Keratinocyte (primary cell): Measurements from ENCODE around the gene SLC25A15. TPM values are rescaled to one million over a fixed set of nuclear protein-coding genes. Genes with fewer than 3 reads are reported as not detected.
A peak's percentile ranks its signal among the peaks of the same experiment; 100 is the strongest.

ENCODE experiments used
- DNase-seq: peaks from one replicate; pipeline ENCODE4 v3.0.0-alpha.2; 2011; ENCODE audit warnings: low read depth, missing footprints, low spot score
- FAIRE-seq: peaks from 2 replicates; lab custom pipeline; 2011; peaks lifted over from hg19 to GRCh38; lab: Jason Lieb, UNC
- H2AFZ ChIP-seq: 2 replicates; pipeline ENCODE4 v1.6.0; 2012; ENCODE audit warnings: low read length, control low read depth, inconsistent platforms; ENCODE audit not compliant: control insufficient read depth
- H3K27ac ChIP-seq: 2 replicates; pipeline ENCODE4 v1.5.1; 2011; ENCODE audit warnings: low read length; ENCODE audit not compliant: control insufficient read depth, insufficient read depth
- H3K27me3 ChIP-seq: 3 replicates; pipeline ENCODE4 v1.6.0; 2011; ENCODE audit warnings: low read length; ENCODE audit not compliant: control insufficient read depth, insufficient read depth; ENCODE audit errors: extremely low read depth
- H3K36me3 ChIP-seq, 2 experiments: 2 replicates in 1 of 2; 3 replicates in 1 of 2; pipeline ENCODE4 v1.5.1; 2011; ENCODE audit warnings: low read length in 2 of 2, mild to moderate bottlenecking in 1 of 2; ENCODE audit not compliant: control insufficient read depth in 2 of 2, insufficient read depth in 2 of 2; ENCODE audit errors: extremely low read depth in 1 of 2
- H3K4me1 ChIP-seq: 3 replicates; pipeline ENCODE4 v1.5.1; 2011; ENCODE audit warnings: low read length; ENCODE audit not compliant: control insufficient read depth, insufficient read depth; ENCODE audit errors: extremely low read depth
- H3K4me2 ChIP-seq: 3 replicates; pipeline ENCODE4 v1.6.0; 2011; ENCODE audit warnings: low read depth, low read length; ENCODE audit not compliant: control insufficient read depth, insufficient read depth; ENCODE audit errors: extremely low read depth
- H3K4me3 ChIP-seq, 3 experiments: fragments of 200-600 bp in 1 of 3; sonication (generic) in 1 of 3; 2 replicates in 2 of 3; 3 replicates in 1 of 3; pipeline ENCODE4 v1.5.1; 2011 to 2016; ENCODE audit warnings: low read length in 3 of 3, mild to moderate bottlenecking in 3 of 3, control low read depth in 2 of 3, inconsistent platforms in 1 of 3, low read depth in 1 of 3, mixed read lengths in 1 of 3, mixed run types in 1 of 3, moderate library complexity in 1 of 3; ENCODE audit not compliant: control insufficient read depth in 2 of 3, insufficient read depth in 2 of 3; ENCODE audit errors: extremely low read depth in 1 of 3
- H3K79me2 ChIP-seq: 2 replicates; pipeline ENCODE4 v1.6.0; 2012; ENCODE audit warnings: low read length; ENCODE audit not compliant: control insufficient read depth, insufficient read depth
- H3K9ac ChIP-seq: 3 replicates; pipeline ENCODE4 v1.6.0; 2011; ENCODE audit warnings: low read length; ENCODE audit not compliant: control insufficient read depth, insufficient read depth; ENCODE audit errors: extremely low read depth
- H3K9me1 ChIP-seq: 3 replicates; pipeline ENCODE4 v1.6.0; 2011; ENCODE audit warnings: low read length; ENCODE audit not compliant: control insufficient read depth, insufficient read depth; ENCODE audit errors: extremely low read depth
- H3K9me3 ChIP-seq: 2 replicates; pipeline ENCODE4 v1.5.1; 2012; ENCODE audit warnings: low read depth, low read length; ENCODE audit not compliant: control insufficient read depth
- H4K20me1 ChIP-seq: 3 replicates; pipeline ENCODE4 v1.6.0; 2011; ENCODE audit warnings: low read length; ENCODE audit not compliant: control insufficient read depth, insufficient read depth; ENCODE audit errors: extremely low read depth
- EZH2 ChIP-seq: IDR thresholded peaks from one replicate; pipeline ENCODE4 v1.6.1; 2012; ENCODE audit warnings: inconsistent platforms, mild to moderate bottlenecking, low read length, moderate library complexity
- dilution Hi-C: fragments of 300-500 bp; cut with MboI; formaldehyde crosslinking; loops from one replicate; pipeline ENCODE4 v1.7.0; 2020; ENCODE audit warnings: low sequenced_read_pairs; ENCODE audit not compliant: extremely low pct_ligation_motif_present
- polyA plus RNA-seq, 5 experiments: library from polyadenylated mRNA; depleted of rRNA in 3 of 5; stranded (reverse) in 3 of 5; stranded (forward) in 1 of 5; unstranded in 1 of 5; fragments of >200 nt; gene quantifications; 1 replicate in 1 of 5; 2 replicates in 3 of 5; 3 replicates in 1 of 5; pipeline versions ENCODE4 v1.2.1 to v1.2.3, GENCODE V29; 2011 to 2012; ENCODE audit warnings: missing spikeins in 2 of 5, low read depth in 1 of 5, low replicate concordance in 1 of 5
- TF ChIP-seq, protein P1 (sequence below), 3 experiments: IDR thresholded peaks in 1 of 3; conservative IDR thresholded peaks in 1 of 3; optimal IDR thresholded peaks in 1 of 3; 2 replicates in 2 of 3; 3 replicates in 1 of 3; pipeline versions ENCODE3 to v1.5.1; 2011; ENCODE audit warnings: low read length in 3 of 3, mild to moderate bottlenecking in 3 of 3, moderate library complexity in 2 of 3, control low read depth in 1 of 3, inconsistent platforms in 1 of 3; ENCODE audit not compliant: insufficient read depth in 2 of 3; ENCODE audit errors: extremely low read depth in 1 of 3

The SLC25A15 gene
- polyA plus RNA-seq, 1 donor (not counting 4 experiments of a cell fraction or from before 2014, with no cell fraction given) = 13.1 TPM

GRCh38 chr13:40790154-40790616, 774 bp downstream of the SLC25A15 start:
- peak overlapping the region; percentile 95 for H2AFZ ChIP-seq
- FAIRE-seq (no peak), DNase-seq (no peak)
- H3K36me3 ChIP-seq = peaks cover 3 to 7% of the 10 kb centered on the region in 2 experiments
- TF ChIP-seq, protein P1, sequence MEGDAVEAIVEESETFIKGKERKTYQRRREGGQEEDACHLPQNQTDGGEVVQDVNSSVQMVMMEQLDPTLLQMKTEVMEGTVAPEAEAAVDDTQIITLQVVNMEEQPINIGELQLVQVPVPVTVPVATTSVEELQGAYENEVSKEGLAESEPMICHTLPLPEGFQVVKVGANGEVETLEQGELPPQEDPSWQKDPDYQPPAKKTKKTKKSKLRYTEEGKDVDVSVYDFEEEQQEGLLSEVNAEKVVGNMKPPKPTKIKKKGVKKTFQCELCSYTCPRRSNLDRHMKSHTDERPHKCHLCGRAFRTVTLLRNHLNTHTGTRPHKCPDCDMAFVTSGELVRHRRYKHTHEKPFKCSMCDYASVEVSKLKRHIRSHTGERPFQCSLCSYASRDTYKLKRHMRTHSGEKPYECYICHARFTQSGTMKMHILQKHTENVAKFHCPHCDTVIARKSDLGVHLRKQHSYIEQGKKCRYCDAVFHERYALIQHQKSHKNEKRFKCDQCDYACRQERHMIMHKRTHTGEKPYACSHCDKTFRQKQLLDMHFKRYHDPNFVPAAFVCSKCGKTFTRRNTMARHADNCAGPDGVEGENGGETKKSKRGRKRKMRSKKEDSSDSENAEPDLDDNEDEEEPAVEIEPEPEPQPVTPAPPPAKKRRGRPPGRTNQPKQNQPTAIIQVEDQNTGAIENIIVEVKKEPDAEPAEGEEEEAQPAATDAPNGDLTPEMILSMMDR (optimal IDR thresholded peaks at IDR 0.05 in 1 of 3, IDR thresholded peaks at IDR 0.05 in 1 of 3, conservative IDR thresholded peaks at IDR 0.05 in 1 of 3; ENCODE audit: extremely low read depth in 1 of 3, insufficient read depth in 2 of 3, low read length in 3 of 3) = no peak
- no peak for TF ChIP-seq EZH2
- H3K4me2 ChIP-seq = peak overlapping the region; percentile 96
- H3K9me1 ChIP-seq = no peaks in the 10 kb centered on the region
- H4K20me1 ChIP-seq = no peaks in the 10 kb centered on the region
- H3K4me3 ChIP-seq = peak overlapping the region; percentile 70 to 84 (median 80)
- peaks cover 11% of the 10 kb centered on the region for H3K79me2 ChIP-seq
- peak overlapping the region; percentile 86 for H3K9ac ChIP-seq
- peak overlapping the region; percentile 47 for H3K27ac ChIP-seq
- H3K27me3 ChIP-seq = no peaks in the 10 kb centered on the region
- H3K9me3 ChIP-seq = no peaks in the 10 kb centered on the region
- peaks cover 7% of the 10 kb centered on the region for H3K4me1 ChIP-seq
- dilution Hi-C loops = no loop called here

DNA sequence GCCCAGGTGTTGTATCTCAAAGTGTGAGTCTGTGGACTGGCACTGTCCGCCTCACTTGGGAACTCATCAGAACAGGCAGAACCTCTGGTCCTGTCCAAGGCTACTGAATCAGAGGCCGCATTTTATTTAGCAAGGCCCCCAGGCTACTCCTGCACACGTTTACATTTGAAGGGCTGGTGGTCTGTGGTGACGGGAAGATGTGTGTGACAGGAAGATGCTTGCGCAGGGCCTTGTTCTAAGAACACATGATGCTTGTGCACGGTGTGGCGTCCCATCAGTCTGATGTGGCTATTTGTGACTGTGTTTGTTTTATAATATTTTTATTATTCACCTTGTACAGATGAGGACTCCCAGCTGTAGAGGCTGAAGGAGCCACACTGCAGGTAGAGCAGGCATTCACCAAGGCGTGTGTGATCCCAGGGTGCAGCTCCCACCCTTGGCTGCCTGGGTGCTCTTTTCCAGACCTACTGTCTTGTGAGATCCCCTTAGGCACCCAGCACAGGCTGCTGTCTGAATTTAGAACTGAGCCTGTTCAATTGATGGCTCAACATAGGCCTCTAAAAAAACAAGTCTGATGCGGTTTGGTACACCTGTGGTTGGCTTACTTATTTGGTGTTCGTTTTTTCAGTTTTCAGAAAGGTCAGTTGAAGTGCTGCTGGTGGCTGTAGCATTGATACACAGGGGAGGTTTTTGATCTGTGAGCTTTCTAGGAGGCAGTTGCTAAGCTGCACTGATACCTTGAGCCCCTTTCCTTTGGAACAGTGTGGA, 3.1 kb downstream of the SLC25A15 start:
- Histone ChIP-seq H3K27me3 (no peaks in the 10 kb centered on the region), H3K4me1 (peaks cover 7% of the 10 kb centered on the region), H3K79me2 (peaks cover 13% of the 10 kb centered on the region), H4K20me1 (no peaks in the 10 kb centered on the region), H3K9me1 (no peaks in the 10 kb centered on the region), H3K4me3 (no peak overlapping the region), H3K9me3 (no peaks in the 10 kb centered on the region), H3K27ac (no peak overlapping the region), H3K9ac (no peak overlapping the region), H3K4me2 (no peak overlapping the region), H3K36me3 (peaks cover 3 to 7% of the 10 kb centered on the region in 2 experiments), H2AFZ (no peak overlapping the region)
- TF ChIP-seq, protein P1 (optimal IDR thresholded peaks at IDR 0.05 in 1 of 3, IDR thresholded peaks at IDR 0.05 in 1 of 3, conservative IDR thresholded peaks at IDR 0.05 in 1 of 3; ENCODE audit: extremely low read depth in 1 of 3, insufficient read depth in 2 of 3, low read length in 3 of 3) = no peak
- no peak for TF ChIP-seq EZH2
- no peak for DNase-seq
- dilution Hi-C loops = no loop called here
- no peak for FAIRE-seq
